HepG2 (cell line): Measurements from ENCODE around the gene RUFY2. TPM values are rescaled to one million over a fixed set of nuclear protein-coding genes. Genes with fewer than 3 reads are reported as not detected.

Experiments
- ATAC-seq: fragments of 200-7000 bp; cut with Tn5 transposase; 3 replicates; pipeline ENCODE4 v1.9.1; 2020; ENCODE audit warnings: mild to moderate bottlenecking, moderate library complexity
- BruUV-seq: library from RNA; stranded (reverse); fragments of 400-500 nt; replicated peaks from 2 replicates; lab custom pipeline; 2021; lab: Mats Ljungman, UMichigan
- CTCF ChIA-PET: fragments of 300-600 bp; formaldehyde crosslinking; extraction: SDS; loops from one replicate; lab custom pipeline; 2021; ENCODE audit warnings: low total read pairs, inconsistent platforms, low intra/inter-chr PET ratio; lab: Yijun Ruan, JAX
- POLR2A ChIA-PET: fragments of 350-600 bp; sonication (Branson Sonifier 250); formaldehyde crosslinking; loops from one replicate; lab custom pipeline; 2020; ENCODE audit warnings: antibody characterized with exemption, inconsistent platforms; lab: Yijun Ruan, JAX
- DNase-seq: peaks from one replicate; pipeline ENCODE4 v3.0.0-alpha.2; 2015; ENCODE audit warnings: low spot score
- FAIRE-seq: peaks from 3 replicates; lab custom pipeline; 2011; peaks lifted over from hg19 to GRCh38; lab: Jason Lieb, UNC
- H2AFZ ChIP-seq: one replicate; pipeline ENCODE4 v1.6.1; 2011; ENCODE audit warnings: low read length, inconsistent platforms
- H3K27ac ChIP-seq: fragments of 300-600 bp; 3 replicates; pipeline ENCODE4 v1.8.0; 2011; ENCODE audit warnings: mixed run types, mild to moderate bottlenecking, mixed read lengths, low read length, inconsistent platforms; ENCODE audit not compliant: insufficient read depth; ENCODE audit errors: extremely low read length
- H3K27me3 ChIP-seq, 2 experiments: fragments of 200-600 bp in 1 of 2; 2 replicates in 1 of 2; 3 replicates in 1 of 2; pipeline versions ENCODE4 v1.6.0 to v1.8.0; 2011; ENCODE audit warnings: low read length in 2 of 2, mild to moderate bottlenecking in 2 of 2, moderate library complexity in 2 of 2, inconsistent platforms in 1 of 2; ENCODE audit not compliant: insufficient read depth in 2 of 2, control insufficient read depth in 1 of 2
- H3K36me3 ChIP-seq, 2 experiments: fragments of 200-600 bp in 1 of 2; replicated peaks in 1 of 2; 2 replicates in 1 of 2; 3 replicates in 1 of 2; pipeline versions ENCODE4 v1.5.1 to v1.8.0; 2011; ENCODE audit warnings: low read length in 2 of 2, inconsistent platforms in 1 of 2; ENCODE audit not compliant: insufficient read depth in 2 of 2, control insufficient read depth in 1 of 2
- H3K4me1 ChIP-seq: 2 replicates; pipeline ENCODE4 v1.5.1; 2012; ENCODE audit warnings: low read length, inconsistent platforms; ENCODE audit not compliant: insufficient read depth
- H3K4me2 ChIP-seq: 2 replicates; pipeline ENCODE4 v1.6.0; 2011; ENCODE audit warnings: low read depth, low read length, inconsistent platforms
- H3K4me3 ChIP-seq, 3 experiments: fragments of 200-600 bp in 1 of 3; sonication (generic), shearing (Covaris generic) in 1 of 3; replicated peaks in 1 of 3; 2 replicates each; pipeline ENCODE4 v1.5.1; 2011 to 2016; ENCODE audit warnings: low read length in 3 of 3, inconsistent platforms in 2 of 3, low read depth in 2 of 3, mild to moderate bottlenecking in 2 of 3, control low read depth in 1 of 3, mixed read lengths in 1 of 3; ENCODE audit not compliant: insufficient read depth in 1 of 3
- H3K79me2 ChIP-seq: one replicate; pipeline ENCODE4 v1.6.1; 2011; ENCODE audit warnings: low read length, inconsistent platforms; ENCODE audit not compliant: insufficient read depth
- H3K9ac ChIP-seq: 2 replicates; pipeline ENCODE4 v1.6.0; 2011; ENCODE audit warnings: mild to moderate bottlenecking, low read depth, low read length, inconsistent platforms; ENCODE audit not compliant: insufficient read depth
- H3K9me3 ChIP-seq: 2 replicates; pipeline ENCODE4 v1.5.1; 2012; ENCODE audit warnings: mild to moderate bottlenecking, low read length
- H4K20me1 ChIP-seq: 2 replicates; pipeline ENCODE4 v1.6.0; 2011; ENCODE audit warnings: inconsistent platforms, mild to moderate bottlenecking, low read length, moderate library complexity; ENCODE audit not compliant: insufficient read depth
- CREB1 ChIP-seq, 2 experiments: fragments of 450-650 bp in 1 of 2; IDR thresholded peaks; 2 replicates each; pipeline ENCODE4 v1.6.1; 2016 to 2017; ENCODE audit warnings: control low read depth in 1 of 2, mild to moderate bottlenecking in 1 of 2, missing compliant biosample characterization in 1 of 2, missing genetic modification characterization in 1 of 2
- RORA ChIP-seq: sonication (generic); formaldehyde crosslinking; IDR thresholded peaks from 2 replicates; pipeline ENCODE4 v1.5.0; 2020; ENCODE audit warnings: mild to moderate bottlenecking, missing genetic modification reagents, moderate library complexity
- ZBTB38 ChIP-seq: sonication (generic); formaldehyde crosslinking; IDR thresholded peaks from 2 replicates; pipeline ENCODE4 v1.5.1; 2020; ENCODE audit warnings: mild to moderate bottlenecking, missing genetic modification reagents
- ZBTB43 ChIP-seq: sonication (generic); formaldehyde crosslinking; conservative IDR thresholded peaks from 2 replicates; pipeline ENCODE4 v1.4.0; 2020; ENCODE audit warnings: missing genetic modification reagents
- ZFP90 ChIP-seq: sonication (generic); formaldehyde crosslinking; IDR thresholded peaks from 2 replicates; pipeline ENCODE4 v1.8.0; 2022; ENCODE audit warnings: missing genetic modification reagents, mild to moderate bottlenecking, inconsistent platforms, borderline replicate concordance
- ZNF749 ChIP-seq: sonication (generic); formaldehyde crosslinking; IDR thresholded peaks from 2 replicates; pipeline ENCODE4 v1.8.0; 2022; ENCODE audit warnings: mild to moderate bottlenecking, missing genetic modification reagents, moderate library complexity, borderline replicate concordance
- WGBS: methylation state at CpG from one replicate; pipeline ENCODE4 v1.1.6; 2017; ENCODE audit warnings: low lambda C conversion rate; 5-methylcytosine and 5-hydroxymethylcytosine counted together
- in situ Hi-C: cut with HindIII; loops from 2 replicates; pipeline ENCODE4 v1.10.0; 2017; ENCODE audit warnings: low pct_unique_long_range_greater_than_20kb; ENCODE audit not compliant: extremely low pct_ligation_motif_present
- intact Hi-C: fragments of 100-400 bp; cut with micrococcal nuclease; formaldehyde crosslinking; loops from one replicate; pipeline ENCODE4 v1.10.0; 2022; ENCODE audit not compliant: unreplicated experiment
- polyA plus RNA-seq, 8 experiments: library from polyadenylated mRNA; depleted of rRNA in 3 of 8; stranded (reverse) in 7 of 8; unstranded in 1 of 8; fragments of >200 nt; fragmentation: Illumina TruSeq in 4 of 8; extraction: Trizol in 4 of 8; gene quantifications; 2 replicates each; pipeline versions ENCODE4 v1.2.1 to v1.2.3, GENCODE V29; 2011 to 2016; ENCODE audit warnings: low read depth in 4 of 8, missing spikeins in 1 of 8, mixed read lengths in 1 of 8; ENCODE audit not compliant: insufficient read depth in 1 of 8
- total RNA-seq, 5 experiments: library from RNA; depleted of rRNA; stranded (reverse); fragments of >200 nt; fragmentation: Illumina TruSeq; extraction: Trizol; gene quantifications; 2 replicates each; pipeline ENCODE4 v1.2.3, GENCODE V29; 2016; ENCODE audit warnings: low read depth in 1 of 5

Gene RUFY2
- total and polyA plus RNA-seq, 2 of the 13 experiments (the other 11 are each of a cell fraction or from before 2014, with no cell fraction given), result 10.1 to 16.1 TPM

DNA sequence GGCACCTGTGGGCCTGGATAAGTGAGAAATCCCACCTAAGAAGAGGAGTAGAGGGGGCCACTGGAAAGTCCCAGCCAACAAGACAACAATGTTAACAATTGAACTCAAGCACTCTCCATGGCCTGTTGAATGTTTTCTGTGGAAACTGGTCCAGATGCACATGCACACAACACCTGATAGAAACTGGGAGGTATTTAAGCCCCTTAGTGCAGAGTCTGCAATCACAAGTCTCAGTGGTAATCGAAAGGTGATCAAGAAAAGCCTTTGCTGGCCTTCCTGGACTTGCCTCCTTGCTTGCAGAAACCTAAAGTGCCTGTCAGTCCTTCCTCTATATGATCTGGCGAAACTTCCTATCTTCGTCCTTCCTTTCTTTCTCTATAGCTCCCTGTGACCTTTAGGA, 105.8 kb downstream of the RUFY2 start:
- Histone ChIP-seq H4K20me1 (no peaks in the 10 kb centered on the region), H3K9me3 (no peaks in the 10 kb centered on the region), H3K36me3 (no peaks in the 10 kb centered on the region), H3K4me2 (no peak overlapping the region), H2AFZ (no peak overlapping the region), H3K4me1 (peaks cover 34% of the 10 kb centered on the region), H3K27ac (no peak overlapping the region), H3K4me3 (no peak overlapping the region), H3K79me2 (no peaks in the 10 kb centered on the region), H3K9ac (no peak overlapping the region), H3K27me3 (no peaks in the 10 kb centered on the region)
- ChIA-PET CTCF (interaction anchor here (2.8 kb wide), 1 partner anchor 89 kb away, joined by 20 read pairs; no protein-coding TSS in a partner anchor), POLR2A (no interaction called here)
- ATAC-seq (no peak), DNase-seq (no peak), FAIRE-seq (no peak)
- BruUV-seq, result no TSS peak
- intact Hi-C loops (loop anchor here (5.0 to 10.0 kb wide), 2 partner anchors 436 to 519 kb away; no protein-coding TSS in a partner anchor), in situ Hi-C loops (loop anchor here (5.0 to 25.0 kb wide), 2 partner anchors 89 to 439 kb away; no protein-coding TSS in a partner anchor)
- 76% methylated on average over 3 of the region's 3 CpGs for WGBS
- TF ChIP-seq ZFP90 (CRISPR knock-in tag), result no peak
- no peak for TF ChIP-seq RORA (CRISPR knock-in tag)
- TF ChIP-seq ZBTB43 (CRISPR knock-in tag), result no peak

GRCh38 chr10:68296843-68297663, 110.0 kb downstream of the RUFY2 start:
- H3K27ac ChIP-seq, result no peak overlapping the region
- H2AFZ ChIP-seq, result no peak overlapping the region
- intact Hi-C loops, result no loop called here
- ChIA-PET POLR2A (no interaction called here), CTCF (no interaction called here)
- WGBS, result 84% methylated on average over 9 of the region's 9 CpGs
- no peaks in the 10 kb centered on the region for H4K20me1 ChIP-seq
- H3K9ac ChIP-seq, result no peak overlapping the region
- H3K4me3 ChIP-seq, result no peak overlapping the region
- TF ChIP-seq CREB1 (IDR thresholded peaks at IDR 0.05) (no peak), CREB1 (CRISPR knock-in tag; IDR thresholded peaks at IDR 0.05) (no peak), ZNF749 (CRISPR knock-in tag) (no peak), ZBTB38 (no peak)
- BruUV-seq, result no TSS peak
- no peak for FAIRE-seq
- no peak for DNase-seq
- no peaks in the 10 kb centered on the region for H3K9me3 ChIP-seq
- H3K79me2 ChIP-seq, result no peaks in the 10 kb centered on the region
- ATAC-seq, result no peak; the same call in 2 of the 3 replicates
- in situ Hi-C loops, result no loop called here
- peaks cover 9% of the 10 kb centered on the region for H3K4me1 ChIP-seq
- H3K27me3 ChIP-seq, result no peaks in the 10 kb centered on the region
- H3K36me3 ChIP-seq, result no peaks in the 10 kb centered on the region
- no peak overlapping the region for H3K4me2 ChIP-seq

Other genes starting within 250 kb of the RUFY2 start
- gene ATOH7, start 175.2 kb downstream of the RUFY2 start, total RNA-seq (2016; rRNA removed; fragmentation: Illumina TruSeq; extraction: Trizol), result 0.07 TPM in 1 of 2 replicates, not detected in the other
- 0.11 TPM in 1 of 2 replicates, not detected in the other for gene ATOH7, start 175.2 kb downstream of the RUFY2 start, polyA plus RNA-seq (2011; rRNA removed)
- 46.0 and 84.5 TPM in 2 replicates for gene HNRNPH3, start 75.2 kb downstream of the RUFY2 start, total RNA-seq (2016; rRNA removed; fragmentation: Illumina TruSeq; extraction: Trizol)
- gene HNRNPH3, start 75.2 kb downstream of the RUFY2 start, polyA plus RNA-seq (2011; rRNA removed), result 31.3 and 47.7 TPM in 2 replicates
- 3.0 and 3.1 TPM in 2 replicates for gene PBLD, start 74.3 kb downstream of the RUFY2 start, total RNA-seq (2016; rRNA removed; fragmentation: Illumina TruSeq; extraction: Trizol)
- gene PBLD, start 74.3 kb downstream of the RUFY2 start, polyA plus RNA-seq (2011; rRNA removed), result 0.42 and 0.52 TPM in 2 replicates
- gene DNA2, start 64.7 kb upstream of the RUFY2 start, total RNA-seq (2016; rRNA removed; fragmentation: Illumina TruSeq; extraction: Trizol), result 27.3 and 34.6 TPM in 2 replicates
- gene DNA2, start 64.7 kb upstream of the RUFY2 start, polyA plus RNA-seq (2011; rRNA removed), result 3.3 and 4.8 TPM in 2 replicates
- 13.9 and 15.5 TPM in 2 replicates for gene SLC25A16, start 120.2 kb upstream of the RUFY2 start, total RNA-seq (2016; rRNA removed; fragmentation: Illumina TruSeq; extraction: Trizol)
- 7.8 and 9.9 TPM in 2 replicates for gene SLC25A16, start 120.2 kb upstream of the RUFY2 start, polyA plus RNA-seq (2011; rRNA removed)
- 7.3 and 10.6 TPM in 2 replicates for gene TET1, start 153.1 kb upstream of the RUFY2 start, total RNA-seq (2016; rRNA removed; fragmentation: Illumina TruSeq; extraction: Trizol)
- 4.7 and 6.9 TPM in 2 replicates for gene TET1, start 153.1 kb upstream of the RUFY2 start, polyA plus RNA-seq (2011; rRNA removed)